NCI-H1105 (cell line): ENCODE measurements around the gene OLFML2A.

ENCODE experiments used
- DNase-seq: peaks from one replicate; lab custom pipeline; 2025; lab: John Stamatoyannopoulos, UW

Gene OLFML2A

DNA sequence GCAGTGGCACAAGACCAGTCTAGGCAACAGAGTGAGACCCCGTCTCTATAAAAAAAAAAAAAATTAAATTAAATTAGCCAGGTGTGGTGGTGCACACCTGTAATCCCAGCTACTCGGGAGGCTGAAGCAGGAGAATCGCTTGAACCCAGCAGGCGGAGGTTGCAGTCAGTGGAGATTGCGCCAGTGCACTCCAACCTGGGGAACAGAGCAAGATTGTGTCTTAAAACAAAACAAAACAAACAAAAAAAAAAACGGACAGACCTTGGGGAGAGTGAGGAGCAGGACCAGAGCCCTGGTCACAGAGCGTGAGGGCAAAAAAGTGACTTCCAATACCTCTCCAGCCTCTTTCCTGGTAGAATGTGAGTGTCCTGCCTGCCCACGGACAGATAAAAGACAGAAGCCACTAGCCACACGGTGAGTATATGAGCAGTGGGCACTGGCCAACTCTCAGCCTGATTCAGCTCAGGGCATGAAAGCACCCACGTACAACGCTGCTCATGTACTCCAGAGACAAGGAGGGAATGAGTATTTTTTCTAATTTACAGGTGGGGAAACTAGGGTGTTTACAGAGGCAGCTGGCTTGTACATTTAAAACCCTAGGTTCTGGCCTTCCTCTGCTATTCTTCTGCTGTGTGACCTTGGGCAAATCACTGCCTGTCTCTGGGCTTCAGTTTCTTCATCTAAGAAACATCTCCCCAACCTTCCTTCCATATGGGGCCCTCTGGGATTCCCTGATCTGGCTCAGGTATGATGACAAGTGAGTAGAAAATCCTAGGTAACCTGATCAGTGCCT is 1.8 kb downstream of the OLFML2A start:
- no peak for DNase-seq

DNA sequence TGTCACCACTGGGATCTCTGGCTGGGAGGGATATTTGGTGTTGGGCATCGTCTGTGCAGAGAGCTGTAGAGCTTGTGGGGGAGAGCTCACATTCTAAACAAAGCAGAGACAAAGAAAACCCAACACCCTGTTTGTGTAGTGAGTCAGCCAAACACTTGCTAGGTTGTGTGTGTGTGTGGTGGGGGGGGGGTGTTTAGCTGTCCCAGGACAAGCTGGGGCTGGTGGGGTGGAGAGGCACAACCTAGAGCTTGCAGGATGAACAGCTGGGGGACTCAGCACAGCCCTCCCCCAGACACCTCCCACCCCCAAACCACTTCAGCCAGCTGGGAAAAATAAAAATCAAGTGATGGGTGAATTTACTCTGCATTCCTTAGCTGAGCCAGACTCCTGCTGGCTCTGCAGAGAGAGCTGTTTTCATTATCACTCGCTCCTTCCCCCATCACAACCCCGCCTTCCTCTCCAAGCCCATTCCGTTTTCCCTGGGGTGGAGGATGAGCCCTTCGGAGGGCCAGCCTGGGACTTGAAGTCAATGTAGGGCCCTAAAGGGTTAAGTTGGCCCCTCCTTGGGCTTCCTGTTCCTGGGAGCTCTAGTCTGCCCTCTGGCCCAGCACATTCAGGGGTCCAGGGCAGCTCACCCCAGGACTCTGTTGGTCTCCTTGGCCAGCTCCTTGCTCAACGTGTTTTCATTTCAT is 2.6 kb downstream of the OLFML2A start:
- no peak for DNase-seq

DNA sequence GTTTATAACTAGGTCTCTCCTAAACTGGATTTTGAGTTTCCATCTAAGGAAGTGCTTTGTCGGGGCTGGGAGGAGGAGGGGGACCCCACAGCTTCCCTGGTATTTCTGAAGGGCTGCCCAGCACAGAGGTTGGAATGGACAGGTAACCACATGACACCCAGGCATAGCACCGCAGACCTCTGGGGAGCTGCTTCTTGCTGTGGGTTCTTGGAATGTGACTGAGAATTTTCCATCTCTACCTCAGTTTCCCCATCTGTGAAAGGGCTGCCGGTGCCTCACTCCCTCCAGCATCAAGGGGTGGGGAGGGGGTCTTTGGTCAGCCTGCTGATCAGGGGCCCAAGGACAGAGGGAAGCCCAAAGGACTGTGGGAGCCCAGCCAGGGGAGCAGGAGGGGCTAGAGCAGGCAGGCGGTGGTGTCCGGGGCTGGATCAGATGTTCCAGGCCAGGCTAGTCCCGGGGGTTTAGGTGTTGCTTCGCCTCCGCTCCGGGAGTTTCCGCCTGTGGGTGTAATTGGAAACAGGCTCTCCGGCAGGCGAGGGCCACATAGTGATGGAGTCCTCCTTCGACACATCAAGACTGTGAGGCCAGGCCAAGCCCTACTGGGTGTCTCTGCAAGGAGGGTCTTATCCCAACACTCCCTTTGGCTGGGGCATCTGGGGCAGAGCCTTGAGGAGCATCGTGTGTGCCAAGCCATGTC is 3.3 kb downstream of the OLFML2A start:
- DNase-seq = no peak

DNA sequence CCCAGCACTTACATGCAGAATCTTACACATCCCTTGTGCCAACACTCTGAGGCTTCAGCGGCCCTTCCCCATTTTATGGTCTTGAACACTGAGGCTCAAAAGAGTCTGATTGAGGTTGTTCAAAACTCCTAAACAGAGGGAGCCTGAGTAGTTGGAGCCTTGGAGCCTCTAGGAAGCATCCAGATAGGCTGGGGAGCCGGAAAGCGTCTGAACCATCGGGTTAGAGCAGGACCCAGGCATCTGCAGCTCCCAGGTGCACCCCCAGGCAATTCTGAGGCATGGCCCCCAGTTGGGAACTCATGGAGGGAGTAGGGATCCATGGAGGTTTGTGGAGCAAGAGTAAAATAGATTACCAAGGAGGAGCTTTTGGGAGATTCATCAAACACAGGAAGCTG is 3.8 kb downstream of the OLFML2A start:
- no peak for DNase-seq

DNA sequence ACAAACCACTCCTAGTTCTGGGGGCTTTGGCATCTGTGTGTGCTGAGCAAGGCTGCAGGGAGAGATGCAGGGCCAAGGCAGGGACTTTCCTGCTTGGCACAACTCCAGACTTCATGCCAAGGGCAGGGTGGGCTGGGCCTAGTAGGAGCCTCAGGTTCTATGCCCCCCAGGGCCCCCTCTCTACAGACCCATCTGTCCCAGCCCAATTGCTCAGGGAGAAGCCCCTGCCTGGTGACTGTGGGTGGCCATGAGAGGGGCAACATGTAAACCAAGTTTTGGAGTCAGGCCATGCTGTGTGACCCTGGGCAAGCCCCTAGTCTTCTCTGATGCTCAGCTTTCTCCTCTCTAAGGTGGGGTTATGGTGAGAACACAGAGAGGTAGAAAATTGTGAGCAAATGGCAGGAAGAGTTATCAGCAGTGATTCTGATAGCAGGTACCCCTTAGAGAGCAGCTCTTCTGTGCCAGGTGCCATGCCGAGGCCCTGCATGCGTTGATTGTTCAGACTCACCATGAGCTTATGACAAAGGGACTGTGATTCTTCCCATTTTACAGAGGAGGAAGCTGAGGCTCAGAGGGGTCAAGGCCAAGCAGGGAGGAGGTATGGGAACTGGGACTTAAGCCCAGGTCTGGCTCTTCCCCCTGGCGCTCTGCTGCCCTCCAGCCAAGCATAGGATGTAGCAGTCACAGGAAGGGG is 5.2 kb downstream of the OLFML2A start:
- DNase-seq = no peak

DNA sequence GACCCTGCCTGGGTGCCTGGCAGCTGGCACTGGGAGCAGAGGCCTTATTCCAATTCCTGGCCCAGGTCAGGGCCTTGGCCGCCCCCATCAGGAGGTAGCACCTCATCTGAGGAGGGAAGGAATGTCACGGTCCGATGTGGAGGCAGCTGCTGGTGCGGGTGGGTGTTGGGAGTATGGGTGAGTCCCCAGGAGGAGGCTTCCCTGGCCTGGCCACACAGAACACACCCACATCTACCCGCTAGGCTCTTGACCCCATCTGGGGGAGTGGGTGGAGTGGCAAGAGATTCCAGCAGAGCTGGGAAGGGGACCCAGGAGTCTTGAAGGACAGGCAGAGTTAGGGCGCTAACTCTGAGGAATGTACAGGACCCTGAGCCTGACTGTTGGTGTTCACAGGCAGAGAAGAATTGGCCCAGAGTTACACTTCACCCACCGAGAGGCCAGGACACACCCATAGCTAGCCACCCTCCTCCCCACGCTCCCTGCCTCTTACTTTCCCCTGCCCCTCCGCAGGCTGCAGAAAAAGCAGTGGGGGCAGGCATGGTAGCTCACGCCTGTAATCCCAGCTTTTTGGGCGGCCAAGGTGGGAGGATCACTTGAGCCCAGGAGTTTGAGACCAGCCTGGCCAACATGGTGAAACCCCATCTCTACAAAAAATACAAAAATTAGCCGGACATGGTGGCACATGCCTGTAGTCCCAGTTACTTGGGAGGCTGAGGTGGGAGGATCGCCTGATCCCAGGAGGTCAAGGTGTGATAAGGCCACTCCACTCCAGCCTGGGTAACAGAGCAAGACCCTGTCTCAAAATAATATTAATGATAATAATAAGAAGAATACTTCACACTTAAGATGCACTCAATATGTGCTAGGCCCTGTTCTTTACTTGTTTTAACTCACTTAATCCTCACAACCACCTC is 6.0 kb downstream of the OLFML2A start:
- DNase-seq = no peak

DNA sequence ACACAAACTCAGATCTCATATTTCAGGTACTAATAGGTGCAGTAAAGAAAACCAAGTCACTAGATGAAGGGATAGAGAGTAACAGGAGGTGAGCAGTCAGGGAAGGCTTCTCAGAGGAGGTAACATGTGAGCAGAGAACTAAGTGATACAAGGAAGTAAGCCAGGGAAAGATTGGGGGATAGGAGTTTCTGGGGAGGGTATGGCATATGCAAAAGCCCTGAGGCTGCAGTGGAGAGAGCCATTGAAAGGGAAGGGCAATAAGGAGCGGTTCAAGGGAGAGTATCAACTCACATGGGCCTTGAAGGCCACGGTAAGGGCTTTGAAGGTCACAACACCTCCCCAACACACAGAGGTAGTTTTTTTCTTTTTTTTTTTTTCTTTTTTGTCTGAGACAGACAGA is 6.9 kb downstream of the OLFML2A start:
- DNase-seq = no peak

DNA sequence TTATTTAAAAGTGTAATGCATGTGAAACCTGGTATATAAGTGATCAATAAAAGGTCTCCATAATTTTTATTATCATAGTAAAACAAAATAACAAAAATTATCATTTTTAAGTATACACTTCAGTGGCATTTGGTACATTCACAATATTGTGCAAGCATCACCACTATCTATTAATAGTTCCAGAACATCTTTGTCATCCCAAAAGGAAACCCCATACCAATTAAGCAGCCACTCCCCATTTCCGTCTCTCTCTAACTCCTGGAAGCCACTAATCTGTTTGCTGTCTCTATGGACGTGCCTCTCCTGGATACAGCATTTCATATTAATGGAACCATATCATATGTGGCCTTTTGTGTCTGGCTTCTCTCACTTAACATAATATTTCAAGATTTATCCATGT is 7.6 kb downstream of the OLFML2A start:
- DNase-seq = no peak

DNA sequence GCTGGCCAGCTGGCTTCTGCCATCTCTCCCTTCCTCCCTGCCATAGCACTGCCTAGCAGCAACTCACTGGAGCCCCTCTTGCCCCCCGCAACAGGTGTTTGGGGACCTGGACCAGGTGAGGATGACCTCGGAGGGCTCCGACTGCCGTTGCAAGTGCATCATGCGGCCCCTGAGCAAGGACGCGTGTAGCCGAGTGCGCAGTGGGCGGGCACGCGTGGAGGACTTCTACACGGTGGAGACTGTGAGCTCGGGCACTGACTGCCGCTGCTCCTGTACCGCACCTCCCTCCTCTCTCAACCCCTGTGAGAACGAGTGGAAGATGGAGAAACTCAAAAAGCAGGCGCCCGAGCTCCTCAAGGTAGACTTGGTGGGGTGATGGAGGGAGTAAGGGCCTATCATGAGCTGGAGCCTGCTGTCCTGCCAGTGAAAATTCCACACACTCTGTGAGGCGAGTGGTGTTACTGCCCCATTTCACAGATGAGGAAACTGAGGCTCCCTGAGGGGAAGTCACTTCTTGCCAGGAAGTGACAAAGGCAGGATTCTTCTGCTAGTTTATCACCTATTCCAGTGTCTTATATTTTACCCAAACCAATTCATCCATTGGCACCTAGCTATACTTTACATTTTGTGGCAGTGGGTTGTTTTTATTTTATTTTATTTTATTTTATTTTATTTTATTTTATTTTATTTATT is 10.1 kb downstream of the OLFML2A start:
- DNase-seq = no peak

DNA sequence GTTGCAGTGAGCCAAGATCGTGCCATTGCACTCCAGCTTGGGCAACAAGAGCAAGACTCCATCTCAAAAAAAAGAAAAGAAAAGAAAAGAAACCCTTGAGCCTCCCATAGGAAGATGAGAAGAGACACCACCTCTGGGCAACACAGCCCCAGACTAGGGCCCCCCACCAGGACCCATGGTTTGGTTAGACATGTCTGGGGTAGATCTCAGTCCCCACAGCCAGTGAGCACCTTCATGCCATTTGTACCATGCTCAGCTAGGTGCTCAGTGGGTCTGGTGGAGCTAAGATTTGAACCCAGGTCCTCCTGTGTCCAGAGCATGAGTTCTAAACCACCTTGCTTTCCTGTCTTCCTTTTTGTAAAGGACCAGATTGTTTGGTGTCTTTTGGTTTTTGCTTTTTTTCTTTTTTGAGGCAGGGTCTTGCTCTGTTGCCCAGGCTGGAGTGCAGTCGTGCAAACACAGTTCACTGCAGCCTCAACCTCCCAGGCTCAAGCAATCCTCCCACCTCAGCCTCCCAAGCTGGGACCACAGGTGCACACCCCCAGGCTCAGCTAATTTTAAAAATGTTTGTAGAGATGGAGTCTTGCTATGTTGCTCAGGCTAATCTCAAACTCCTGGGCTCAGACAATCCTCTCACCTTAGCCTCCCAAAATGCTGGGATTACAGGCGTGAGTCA is 11.7 kb downstream of the OLFML2A start:
- DNase-seq = no peak

DNA sequence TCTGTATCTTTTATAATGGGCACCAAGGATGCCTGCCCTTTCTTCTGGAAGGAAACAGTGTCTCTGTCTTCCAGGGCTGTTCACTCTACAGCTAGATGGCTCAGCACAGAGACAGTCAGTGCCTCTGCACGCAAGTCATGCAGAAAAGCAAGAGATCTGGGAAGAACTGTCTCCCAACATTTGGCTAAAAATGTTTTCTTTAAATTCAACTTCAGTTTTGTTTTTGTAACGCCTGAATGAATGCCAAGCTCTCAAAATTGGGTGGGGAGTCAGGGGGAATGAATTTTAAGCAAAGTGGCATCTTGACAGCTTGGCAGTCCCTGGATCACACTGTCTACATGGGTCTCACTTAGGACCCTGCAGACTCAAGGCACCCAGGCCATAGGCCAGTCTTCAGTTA is 12.6 kb downstream of the OLFML2A start:
- DNase-seq = no peak

DNA sequence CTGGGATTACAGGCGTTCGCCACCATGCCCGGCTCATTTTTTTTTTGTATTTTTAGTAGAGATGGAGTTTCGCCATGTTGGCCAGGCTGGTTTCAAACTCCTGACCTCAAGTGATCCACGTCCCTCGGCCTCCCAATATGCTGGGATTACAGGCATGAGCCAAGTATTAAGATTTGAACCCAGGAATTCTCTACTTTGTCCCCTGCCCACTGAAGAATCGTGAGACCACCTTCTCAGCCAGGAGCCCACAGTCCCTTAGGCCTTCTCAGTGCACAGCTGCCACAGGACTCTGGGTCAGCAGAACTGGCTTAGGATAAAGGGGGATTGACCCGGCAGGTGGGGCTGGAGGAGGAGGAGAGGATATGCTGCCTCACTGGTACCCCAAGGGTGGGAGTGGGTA is 13.4 kb downstream of the OLFML2A start:
- no peak for DNase-seq

DNA sequence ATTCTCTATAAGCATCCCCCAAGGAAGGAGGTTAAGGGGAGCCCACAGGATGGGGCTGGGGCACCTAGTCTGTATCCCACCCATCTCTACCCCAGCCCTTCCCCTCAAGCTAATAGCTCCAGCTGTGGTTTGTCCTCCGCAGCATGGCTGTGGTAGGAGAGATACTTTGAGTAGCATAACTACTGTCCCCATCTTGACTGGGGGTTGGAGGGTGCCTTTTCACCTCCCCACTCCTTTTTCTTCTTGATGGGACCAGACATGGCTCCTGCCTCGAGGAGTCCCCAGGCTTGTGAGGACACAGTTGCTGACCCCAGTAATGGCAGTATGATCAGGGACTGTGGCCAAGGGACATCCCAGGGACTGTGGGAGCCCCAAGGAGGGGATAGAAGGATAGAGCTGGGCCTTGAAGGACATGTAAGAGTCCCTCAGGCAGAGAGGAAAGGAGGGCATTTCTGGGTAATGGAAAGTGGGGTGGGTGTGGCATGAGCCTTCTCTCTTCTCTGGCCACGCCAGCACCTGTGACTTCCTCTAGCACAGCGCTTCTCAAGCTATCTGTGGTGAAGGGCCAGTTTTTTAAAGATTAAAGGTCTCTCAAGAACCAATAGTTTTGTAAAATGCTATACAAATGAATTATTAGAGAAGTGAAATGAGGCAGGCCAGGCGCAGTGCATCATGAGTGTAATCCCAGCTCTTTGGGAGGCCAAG is 14.0 kb downstream of the OLFML2A start:
- no peak for DNase-seq

DNA sequence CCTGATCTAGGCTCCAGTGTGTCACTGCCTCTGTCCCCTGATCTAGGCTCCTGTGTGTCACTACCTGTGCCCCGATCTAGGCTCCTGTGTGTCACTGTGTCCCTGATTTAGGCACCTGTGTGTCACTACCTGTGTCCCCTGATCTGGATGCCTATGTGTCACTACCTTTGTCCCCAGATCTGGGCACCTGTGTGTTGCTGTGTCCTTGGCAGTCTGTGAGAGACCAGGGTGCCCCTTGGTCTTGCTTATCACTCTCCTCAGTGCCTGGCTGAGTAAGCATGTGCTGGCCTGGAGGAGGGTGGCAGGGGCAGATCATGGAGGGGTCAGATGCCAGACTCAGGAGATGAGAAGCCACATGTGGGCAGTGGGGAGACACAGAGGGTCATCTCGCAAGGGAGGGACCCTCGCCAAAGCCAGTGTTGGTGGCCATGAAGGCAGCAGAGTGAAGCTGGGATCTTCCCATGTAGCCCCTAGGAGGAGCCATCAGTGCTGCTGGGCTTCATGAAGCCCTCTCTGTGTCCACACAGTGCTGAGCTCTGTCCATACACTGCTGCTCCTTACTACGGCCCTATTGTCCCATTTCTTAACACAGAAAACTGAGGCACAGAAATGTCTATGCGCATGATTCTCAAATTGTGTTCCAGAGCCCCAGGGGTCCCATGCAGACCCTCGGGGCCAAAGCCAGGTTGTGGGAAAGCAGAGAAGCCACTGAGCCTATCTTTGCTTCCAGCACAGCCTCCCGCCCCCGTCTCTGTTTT is 15.5 kb downstream of the OLFML2A start:
- no peak for DNase-seq

DNA sequence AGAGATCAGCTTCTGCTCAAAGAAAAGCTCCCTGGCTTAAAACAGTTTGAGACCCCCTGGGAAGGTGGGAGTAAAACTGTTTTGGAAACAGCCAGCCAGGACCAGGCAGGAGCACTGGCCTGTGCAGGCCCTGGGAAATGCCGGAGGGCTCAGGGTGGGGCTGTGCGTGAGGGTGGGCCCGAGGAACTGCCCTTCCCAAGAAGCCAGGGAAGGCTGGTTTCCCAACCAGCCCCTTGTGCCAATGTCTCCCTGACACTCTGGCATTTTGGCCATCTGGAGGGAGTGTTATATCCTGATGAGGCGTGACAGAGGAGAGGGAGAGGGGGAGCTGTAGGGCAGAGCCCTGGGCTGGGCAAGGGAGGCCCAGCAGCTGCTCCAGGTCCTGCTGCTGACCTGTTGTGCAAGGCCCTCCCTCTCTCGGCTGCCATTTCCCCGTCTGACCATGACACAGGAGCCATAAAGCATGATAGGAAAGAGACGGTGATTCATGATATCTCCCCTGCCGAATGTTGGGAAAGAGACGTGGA is 16.1 kb downstream of the OLFML2A start:
- no peak for DNase-seq

DNA sequence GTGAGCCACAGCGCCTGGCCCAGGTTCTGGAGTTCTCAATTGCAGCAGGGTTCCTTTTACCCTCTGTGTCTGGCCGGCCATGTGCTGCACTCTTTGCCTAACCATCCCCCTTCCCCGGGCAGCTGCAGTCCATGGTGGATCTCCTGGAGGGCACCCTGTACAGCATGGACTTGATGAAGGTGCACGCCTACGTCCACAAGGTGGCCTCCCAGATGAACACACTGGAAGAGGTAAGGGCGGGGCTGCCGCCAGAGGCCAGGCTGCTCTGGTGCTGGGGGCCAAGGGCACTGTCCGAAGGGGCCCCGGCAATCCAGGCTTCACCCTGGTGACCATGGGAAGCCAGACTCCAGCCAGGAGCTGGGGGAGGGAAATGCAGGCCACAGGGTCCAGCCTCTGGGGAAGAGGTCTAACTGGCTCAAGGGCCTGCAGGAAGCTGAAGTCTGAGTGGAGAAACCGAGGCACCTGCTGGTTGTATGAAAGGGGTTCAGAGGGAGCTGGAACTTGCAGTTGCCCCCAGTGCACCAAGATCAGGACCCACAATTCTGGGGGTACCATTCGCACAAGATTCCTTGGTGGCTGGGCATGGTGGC is 18.1 kb downstream of the OLFML2A start:
- no peak for DNase-seq

DNA sequence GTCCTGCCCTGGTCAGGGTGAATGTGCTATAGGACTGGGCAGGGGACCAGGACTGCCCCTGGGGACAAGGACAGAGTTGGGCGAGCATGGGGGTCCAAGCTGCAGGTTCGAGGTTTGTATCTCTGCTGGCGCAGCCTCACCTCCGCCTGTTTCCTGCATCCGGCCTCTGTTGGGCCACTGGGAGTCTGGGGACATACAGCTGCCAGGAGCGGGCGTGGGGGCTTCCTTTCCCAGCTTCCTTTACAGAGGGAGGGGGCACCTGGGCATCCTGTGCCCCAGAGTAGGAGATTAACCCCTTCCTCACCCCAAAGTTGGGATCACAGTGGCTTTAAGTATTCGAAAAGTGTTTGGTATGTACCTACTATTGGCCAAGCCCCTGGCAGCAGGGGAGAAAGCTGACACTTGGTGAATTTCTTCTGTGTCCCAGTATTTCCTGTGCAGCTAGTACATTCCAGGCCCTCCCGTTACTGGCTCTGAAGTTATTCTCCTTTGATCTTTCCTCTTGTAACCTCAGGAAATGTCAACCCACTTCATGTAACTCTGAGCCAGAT is 19.0 kb downstream of the OLFML2A start:
- DNase-seq = no peak
